ENCODE measurements around the gene SLC25A20.
A peak's percentile ranks its signal among the peaks of the same experiment; 100 is the strongest.
"Not testable (repeated sequence)": the region's sequence is repeated elsewhere in the genome, so short reads cannot be mapped to it uniquely, and the experiment has no call there.

SLC25A20 gene

GRCh38 chr3:48898383-48899234, at the start of gene SLC25A20:
Gene SLC25A20, minus strand, starts transcription at chr3:48898882. Its CDS starts 88 bp downstream, at chr3:48898794.
- DNase-seq = peak; percentile 95

GRCh38 chr3:48945891-48946549, 47.3 kb upstream of the SLC25A20 start:
- no peak for DNase-seq

GRCh38 chr3:48945432-48945831, 46.8 kb upstream of the SLC25A20 start:
- DNase-seq = peak; percentile 8

- no peak for DNase-seq
These were observed 40.0 kb upstream of the SLC25A20 start for GRCh38 chr3:48938689-48939088.

- DNase-seq = no peak
These were observed 39.5 kb upstream of the SLC25A20 start for GRCh38 chr3:48938156-48938555.

GRCh38 chr3:48935530-48935929, 36.8 kb upstream of the SLC25A20 start:
- no peak for DNase-seq

- DNase-seq = no peak
These were observed 35.8 kb upstream of the SLC25A20 start for GRCh38 chr3:48934333-48934991.

- DNase-seq = peak; percentile 33
These were observed 33.4 kb upstream of the SLC25A20 start for GRCh38 chr3:48931944-48932580.

- peak; percentile 24 for DNase-seq
These were observed 31.9 kb upstream of the SLC25A20 start for GRCh38 chr3:48930590-48930989.

- no peak for DNase-seq
These were observed 30.8 kb upstream of the SLC25A20 start for GRCh38 chr3:48929358-48930035.

GRCh38 chr3:48928679-48929078, 30.0 kb upstream of the SLC25A20 start:
- peak; percentile 29 for DNase-seq

- peak; percentile 56 for DNase-seq
These were observed 29.2 kb upstream of the SLC25A20 start for GRCh38 chr3:48927928-48928327.

GRCh38 chr3:48926425-48927392, 28.0 kb upstream of the SLC25A20 start:
- peak; percentile 39 for DNase-seq

- DNase-seq = peak; percentile 78
These were observed 20.8 kb upstream of the SLC25A20 start for GRCh38 chr3:48919215-48920138.

- peak; percentile 95 for DNase-seq
These were observed 19.9 kb upstream of the SLC25A20 start, which contains the start of gene ARIH2 for GRCh38 chr3:48918388-48919214. Gene ARIH2, plus strand, starts transcription at chr3:48918842. Its CDS starts 8,717 bp downstream, at chr3:48927559.

- DNase-seq = no peak
These were observed 16.6 kb upstream of the SLC25A20 start for GRCh38 chr3:48915296-48915695.

- DNase-seq = not testable (repeated sequence)
These were observed 8.3 kb upstream of the SLC25A20 start for GRCh38 chr3:48907026-48907425.

- DNase-seq = peak; percentile 43
These were observed 591 bp upstream of the SLC25A20 start for GRCh38 chr3:48899273-48899672.

Measured in activated CD4-positive, alpha-beta T cell treated with anti-CD3 and anti-CD28 coated beads, Interleukin-2, amount 50 U/mL, for 16 hours (primary cell).